ENCODE results near the gene MUC22. TPM values are rescaled to one million over a fixed set of nuclear protein-coding genes. Genes with fewer than 3 reads are reported as not detected.

Gene MUC22
- total and polyA plus RNA-seq, 10 of the 15 experiments (the other 5 are each of a cell fraction or from before 2014, with no cell fraction given) = under 0.01 to 0.09 (median 0.04) TPM; not detected in 4

GRCh38 chr6:31068669-31069340, 58.5 kb downstream of the MUC22 start:
- ChIA-PET SMC1A (ENCODE audit: uncharacterized antibody, unreplicated experiment) (interaction anchor here (0.6 to 3.5 kb wide), 5 partner anchors 10 to 247 kb away, joined by 3 to 43 read pairs (median 3); partner anchors contain the start of gene VARS2), POLR2A (no interaction called here), CTCF (interaction anchor here (0.6 to 3.5 kb wide), 25 partner anchors 8 to 527 kb away, joined by 3 to 115 read pairs (median 4); partner anchors contain the start of gene VARS2), RAD21 (ENCODE audit: unreplicated experiment) (interaction anchor here (2.4 to 2.9 kb wide), 3 partner anchors 11 to 156 kb away, joined by 13 to 29 read pairs (median 26); partner anchors contain the start of gene VARS2)
- H3K27me3 ChIP-seq (replicated peaks in 1 of 2; ENCODE audit: control insufficient read depth in 2 of 2, insufficient read depth in 2 of 2, low read length in 1 of 2) = no peaks in the 10 kb centered on the region
- no peak overlapping the region for H2AFZ ChIP-seq (ENCODE audit: control insufficient read depth, low read depth, low read length)
- H3K36me3 ChIP-seq (ENCODE audit: control insufficient read depth in 2 of 2, insufficient read depth in 2 of 2, low read length in 1 of 2) = no peaks in the 10 kb centered on the region
- 46% methylated on average over 13 of the region's 13 CpGs for WGBS (ENCODE audit: insufficient coverage, insufficient replicate concordance, low lambda C conversion rate, missing lambda C conversion rate)
- H3K4me3 ChIP-seq = no peak overlapping the region
- no peak overlapping the region for H3K4me2 ChIP-seq (ENCODE audit: control insufficient read depth, insufficient read depth)
- no peaks in the 10 kb centered on the region for H3K9me3 ChIP-seq (replicated peaks; ENCODE audit: control insufficient read depth, insufficient read depth, low read length)
- intact Hi-C loops (cut with micrococcal nuclease; ENCODE audit: unreplicated experiment) = loop anchor here (1.0 kb wide), 1 partner anchor 154 kb away; no protein-coding TSS in a partner anchor
- H3K9ac ChIP-seq (ENCODE audit: control insufficient read depth, insufficient read depth, low read length) = no peak overlapping the region
- in situ Hi-C loops (cut with MboI) = no loop called here
- BruUV-seq (replicated peaks) = no TSS peak
- no peak overlapping the region for H3K27ac ChIP-seq (ENCODE audit: control insufficient read depth, insufficient read depth)
- no peaks in the 10 kb centered on the region for H3K79me2 ChIP-seq (ENCODE audit: control insufficient read depth, insufficient read depth, low read length)
- ATAC-seq = peak; percentile 99
- FAIRE-seq = peak; percentile 98
- H4K20me1 ChIP-seq (ENCODE audit: control insufficient read depth, insufficient read depth) = no peaks in the 10 kb centered on the region
- no peaks in the 10 kb centered on the region; the same call in 1 of the 2 replicates for H3K4me1 ChIP-seq (ENCODE audit: control insufficient read depth, insufficient read depth, low read length)
- TF ChIP-seq, protein P1, sequence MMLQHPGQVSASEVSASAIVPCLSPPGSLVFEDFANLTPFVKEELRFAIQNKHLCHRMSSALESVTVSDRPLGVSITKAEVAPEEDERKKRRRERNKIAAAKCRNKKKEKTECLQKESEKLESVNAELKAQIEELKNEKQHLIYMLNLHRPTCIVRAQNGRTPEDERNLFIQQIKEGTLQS (IDR thresholded peaks at IDR 0.05; ENCODE audit: borderline replicate concordance, extremely low read depth, low read depth, low read length) = no peak
- TF ChIP-seq MXI1 (IDR thresholded peaks at IDR 0.05; ENCODE audit: low read depth, low read length) (peak; percentile 59), RB1 (IDR thresholded peaks at IDR 0.05; ENCODE audit: borderline replicate concordance) (peak; percentile 71; the same call in 1 of the 2 replicates), CHD1 (IDR thresholded peaks at IDR 0.05; ENCODE audit: low read depth, low read length) (no peak), IRF4 (IDR thresholded peaks at IDR 0.05; ENCODE audit: low read depth, low read length) (no peak), RELA (IDR thresholded peaks at IDR 0.05; ENCODE audit: borderline replicate concordance, partially characterized antibody) (no peak), BMI1 (IDR thresholded peaks at IDR 0.05; ENCODE audit: borderline replicate concordance) (peak; percentile 68; the same call in 1 of the 2 replicates), IKZF1 (conservative IDR thresholded peaks at IDR 0.05) (no peak), STAT3 (IDR thresholded peaks at IDR 0.05; ENCODE audit: low read depth, low read length) (no peak), SRF (IDR thresholded peaks at IDR 0.05; ENCODE audit: low read depth in 2 of 2, low read length in 2 of 2) (peak; percentile 36 to 70; a peak in 2 of 4 replicates), HDAC6 (IDR thresholded peaks at IDR 0.05; ENCODE audit: unreplicated experiment) (no peak), STAT1 (conservative IDR thresholded peaks at IDR 0.05) (no peak), BACH1 (IDR thresholded peaks at IDR 0.05; ENCODE audit: borderline replicate concordance) (no peak), SUPT20H (IDR thresholded peaks at IDR 0.05; ENCODE audit: borderline replicate concordance, control insufficient read depth, low read depth, low read length) (no peak), YY1 (IDR thresholded peaks at IDR 0.05; ENCODE audit: low read depth, low read length) (peak; percentile 53; the same call in 1 of the 2 replicates), CREM (IDR thresholded peaks at IDR 0.05; ENCODE audit: low read depth) (no peak), RAD21 (IDR thresholded peaks at IDR 0.05; ENCODE audit: insufficient read depth, low read depth, low read length) (peak; percentile 76), ZBED1 (IDR thresholded peaks at IDR 0.05; ENCODE audit: borderline replicate concordance) (no peak), SMC3 (IDR thresholded peaks at IDR 0.05; ENCODE audit: borderline replicate concordance, low read length) (peak; percentile 80)
- TF ChIP-seq, protein P2, sequence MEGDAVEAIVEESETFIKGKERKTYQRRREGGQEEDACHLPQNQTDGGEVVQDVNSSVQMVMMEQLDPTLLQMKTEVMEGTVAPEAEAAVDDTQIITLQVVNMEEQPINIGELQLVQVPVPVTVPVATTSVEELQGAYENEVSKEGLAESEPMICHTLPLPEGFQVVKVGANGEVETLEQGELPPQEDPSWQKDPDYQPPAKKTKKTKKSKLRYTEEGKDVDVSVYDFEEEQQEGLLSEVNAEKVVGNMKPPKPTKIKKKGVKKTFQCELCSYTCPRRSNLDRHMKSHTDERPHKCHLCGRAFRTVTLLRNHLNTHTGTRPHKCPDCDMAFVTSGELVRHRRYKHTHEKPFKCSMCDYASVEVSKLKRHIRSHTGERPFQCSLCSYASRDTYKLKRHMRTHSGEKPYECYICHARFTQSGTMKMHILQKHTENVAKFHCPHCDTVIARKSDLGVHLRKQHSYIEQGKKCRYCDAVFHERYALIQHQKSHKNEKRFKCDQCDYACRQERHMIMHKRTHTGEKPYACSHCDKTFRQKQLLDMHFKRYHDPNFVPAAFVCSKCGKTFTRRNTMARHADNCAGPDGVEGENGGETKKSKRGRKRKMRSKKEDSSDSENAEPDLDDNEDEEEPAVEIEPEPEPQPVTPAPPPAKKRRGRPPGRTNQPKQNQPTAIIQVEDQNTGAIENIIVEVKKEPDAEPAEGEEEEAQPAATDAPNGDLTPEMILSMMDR (IDR thresholded peaks at IDR 0.05 in 2 of 3, conservative IDR thresholded peaks at IDR 0.05 in 1 of 3; ENCODE audit: control insufficient read depth in 2 of 3, extremely low read depth in 1 of 3, insufficient read depth in 1 of 3, low read depth in 3 of 3, low read length in 3 of 3) = peak; percentile 89 to 93 (median 90); a peak in 5 of 6 replicates
- TF ChIP-seq, protein P3, sequence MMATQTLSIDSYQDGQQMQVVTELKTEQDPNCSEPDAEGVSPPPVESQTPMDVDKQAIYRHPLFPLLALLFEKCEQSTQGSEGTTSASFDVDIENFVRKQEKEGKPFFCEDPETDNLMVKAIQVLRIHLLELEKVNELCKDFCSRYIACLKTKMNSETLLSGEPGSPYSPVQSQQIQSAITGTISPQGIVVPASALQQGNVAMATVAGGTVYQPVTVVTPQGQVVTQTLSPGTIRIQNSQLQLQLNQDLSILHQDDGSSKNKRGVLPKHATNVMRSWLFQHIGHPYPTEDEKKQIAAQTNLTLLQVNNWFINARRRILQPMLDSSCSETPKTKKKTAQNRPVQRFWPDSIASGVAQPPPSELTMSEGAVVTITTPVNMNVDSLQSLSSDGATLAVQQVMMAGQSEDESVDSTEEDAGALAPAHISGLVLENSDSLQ (IDR thresholded peaks at IDR 0.05) = peak; percentile 91
- no peak for DNase-seq (ENCODE audit: low read depth, low spot score)

Measured in GM12878 (cell line).